22Rv1 (cell line): ENCODE data around the gene SRSF10.

Experiments
- H3K27ac ChIP-seq: fragments of 450-650 bp; 2 replicates; pipeline ENCODE4 v1.5.1; 2017
- ZFX ChIP-seq: fragments of 450-650 bp; IDR thresholded peaks from 2 replicates; pipeline ENCODE4 v1.6.1; 2017; ENCODE audit warnings: antibody characterized with exemption, borderline replicate concordance
- TF ChIP-seq, protein P1 (sequence below): fragments of 450-650 bp; IDR thresholded peaks from 2 replicates; pipeline ENCODE4 v1.5.1; 2017; ENCODE audit warnings: mild to moderate bottlenecking

The SRSF10 gene

DNA sequence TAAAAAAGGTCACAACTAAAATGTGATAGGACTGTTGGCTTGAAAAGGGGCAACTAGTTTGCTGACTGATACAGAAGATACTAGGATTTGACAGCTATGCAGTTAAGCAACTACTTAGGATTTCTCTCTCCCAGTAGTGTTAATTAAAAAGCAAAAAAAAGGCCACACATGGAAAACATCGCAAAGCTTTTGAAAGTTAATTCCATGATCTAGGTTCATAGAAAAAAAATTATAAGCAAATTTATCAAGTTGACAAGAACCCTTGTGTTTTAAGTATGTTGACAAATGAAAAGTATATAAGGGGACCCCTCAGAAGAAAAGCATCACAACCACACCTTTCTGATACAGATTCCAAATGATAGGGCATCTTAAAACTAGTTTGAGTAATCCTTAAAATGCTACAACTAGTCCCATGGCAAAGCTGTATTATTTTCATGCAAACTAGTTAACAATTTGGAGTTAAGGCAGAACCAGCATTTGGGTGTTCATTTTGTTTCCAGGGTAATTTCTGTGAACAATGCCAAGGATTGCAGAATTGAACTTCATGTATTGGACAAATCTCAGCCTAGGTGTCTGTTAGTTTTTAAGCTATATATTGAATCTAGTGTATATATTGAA lies 16.4 kb downstream of the SRSF10 start:
- TF ChIP-seq, protein P1, sequence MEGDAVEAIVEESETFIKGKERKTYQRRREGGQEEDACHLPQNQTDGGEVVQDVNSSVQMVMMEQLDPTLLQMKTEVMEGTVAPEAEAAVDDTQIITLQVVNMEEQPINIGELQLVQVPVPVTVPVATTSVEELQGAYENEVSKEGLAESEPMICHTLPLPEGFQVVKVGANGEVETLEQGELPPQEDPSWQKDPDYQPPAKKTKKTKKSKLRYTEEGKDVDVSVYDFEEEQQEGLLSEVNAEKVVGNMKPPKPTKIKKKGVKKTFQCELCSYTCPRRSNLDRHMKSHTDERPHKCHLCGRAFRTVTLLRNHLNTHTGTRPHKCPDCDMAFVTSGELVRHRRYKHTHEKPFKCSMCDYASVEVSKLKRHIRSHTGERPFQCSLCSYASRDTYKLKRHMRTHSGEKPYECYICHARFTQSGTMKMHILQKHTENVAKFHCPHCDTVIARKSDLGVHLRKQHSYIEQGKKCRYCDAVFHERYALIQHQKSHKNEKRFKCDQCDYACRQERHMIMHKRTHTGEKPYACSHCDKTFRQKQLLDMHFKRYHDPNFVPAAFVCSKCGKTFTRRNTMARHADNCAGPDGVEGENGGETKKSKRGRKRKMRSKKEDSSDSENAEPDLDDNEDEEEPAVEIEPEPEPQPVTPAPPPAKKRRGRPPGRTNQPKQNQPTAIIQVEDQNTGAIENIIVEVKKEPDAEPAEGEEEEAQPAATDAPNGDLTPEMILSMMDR, result no peak
- TF ChIP-seq ZFX, result no peak
- peak overlapping the region; percentile 57 for H3K27ac ChIP-seq

DNA sequence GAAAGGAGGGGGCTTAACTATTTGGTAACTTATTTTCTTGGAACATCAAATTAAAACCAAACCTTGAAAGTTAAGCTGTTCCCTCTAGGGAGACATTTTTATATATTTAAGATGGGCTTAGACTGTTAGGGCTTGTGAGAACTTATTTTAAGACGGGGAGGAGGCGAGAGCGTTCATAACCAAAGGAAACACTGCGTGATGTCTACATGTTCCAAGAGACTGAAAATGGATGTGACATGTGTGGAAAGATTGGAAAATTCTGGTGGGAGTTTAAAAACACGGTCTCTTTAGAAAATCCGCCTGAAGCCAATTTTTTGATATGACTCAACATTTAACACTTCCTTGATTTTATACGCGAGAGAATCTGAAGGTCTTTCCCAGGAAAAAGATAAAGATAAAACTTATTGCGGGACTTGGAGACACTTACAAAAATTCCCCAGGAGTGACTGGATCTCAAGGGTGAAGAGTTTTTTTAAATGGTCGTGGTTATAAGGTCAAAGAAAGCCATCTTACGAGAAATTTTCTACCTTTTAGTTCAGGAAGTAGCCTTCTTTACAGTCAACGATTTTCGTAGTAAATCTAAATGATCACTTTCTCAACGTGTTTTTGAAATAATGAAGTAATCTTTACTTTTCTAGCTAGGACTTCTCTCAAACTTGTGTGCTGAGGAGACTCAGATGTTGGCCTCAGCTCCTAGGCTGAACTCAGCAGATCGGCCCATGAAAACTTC lies 19.7 kb downstream of the SRSF10 start:
- peak overlapping the region; percentile 99 for H3K27ac ChIP-seq
- no peak for TF ChIP-seq ZFX
- TF ChIP-seq, protein P1, result no peak

DNA sequence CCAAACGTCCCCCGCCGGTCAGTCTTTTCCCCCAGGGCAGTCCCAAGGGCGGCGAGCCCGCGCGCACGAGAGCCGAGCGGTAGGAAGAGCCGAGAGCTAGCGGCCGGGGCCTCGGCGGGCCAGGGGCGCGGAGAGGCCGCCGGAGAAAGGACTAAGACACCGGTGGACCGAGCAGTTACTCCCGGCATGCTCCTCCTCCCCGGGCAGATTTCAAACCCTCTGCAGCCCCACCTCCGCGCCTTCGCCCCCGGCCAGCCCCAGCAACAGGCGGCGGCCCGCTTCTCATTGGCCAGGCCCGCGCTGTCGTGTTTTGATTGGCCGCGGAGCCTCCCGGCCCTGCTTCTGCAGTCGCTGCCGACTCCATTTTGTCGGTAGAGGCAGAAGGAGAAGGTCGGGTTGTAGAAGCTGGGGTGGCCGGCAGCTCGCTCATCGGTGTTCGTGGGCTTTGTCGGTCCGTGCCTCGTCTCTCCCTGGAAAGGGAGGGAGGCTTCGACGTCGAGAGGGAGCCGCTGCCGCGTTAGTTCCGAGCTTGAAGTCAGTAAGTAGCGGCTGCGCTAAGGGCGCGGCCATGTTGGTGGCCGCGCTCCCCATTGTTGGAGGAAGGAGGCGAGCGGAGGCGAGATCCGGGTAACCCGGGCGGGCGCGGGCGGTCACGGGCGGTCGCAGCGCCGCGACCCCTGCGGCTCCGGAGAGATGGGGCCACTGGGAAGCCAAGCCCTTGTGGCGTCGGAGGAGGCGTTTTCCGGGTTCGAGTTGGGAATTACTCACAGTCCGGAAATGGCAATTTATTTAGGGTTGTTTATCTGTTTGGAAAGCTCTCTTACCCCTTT lies 20.5 kb downstream of the SRSF10 start, which contains the start of gene PNRC2:
PNRC2 (plus strand) TSS at position 368 of the 830 bp plus-strand sequence. CDS start 1,630 bp downstream, outside the sequence.
- no peak for TF ChIP-seq ZFX
- TF ChIP-seq, protein P1, result no peak
- H3K27ac ChIP-seq, result peak within 1 kb of the TSS; percentile 99

DNA sequence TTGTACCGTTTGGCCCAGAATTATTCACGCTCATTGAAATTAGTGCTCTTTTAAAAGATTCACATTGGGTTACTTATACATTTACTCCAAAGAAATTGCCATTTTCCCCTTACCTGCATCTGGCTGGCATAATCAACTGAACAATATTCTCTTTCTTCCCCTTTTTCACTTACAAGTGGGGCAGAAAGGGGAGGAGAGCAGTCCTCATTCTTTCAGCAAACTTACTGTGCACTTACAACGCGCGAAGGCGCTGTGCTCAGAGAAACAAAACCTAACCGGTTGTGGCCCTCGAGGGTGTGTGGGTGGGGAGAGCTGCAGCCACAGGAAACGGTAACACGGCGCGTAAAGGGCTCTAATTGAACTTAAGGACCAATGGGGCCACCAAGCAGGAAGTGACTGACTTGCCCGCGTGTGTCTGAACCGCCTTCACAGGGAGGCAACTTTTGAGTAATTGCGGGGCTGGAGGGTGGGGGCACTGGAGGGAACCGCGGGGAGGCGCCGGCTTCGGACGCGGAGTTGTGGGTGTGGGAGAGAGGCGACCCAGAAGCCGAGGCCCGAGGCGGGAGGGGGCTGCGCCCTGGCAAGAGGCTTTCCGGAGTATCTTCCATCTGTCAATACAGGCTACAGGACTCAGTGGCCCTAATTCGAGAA lies 21.2 kb downstream of the SRSF10 start:
- peak overlapping the region; percentile 99 for H3K27ac ChIP-seq
- no peak for TF ChIP-seq ZFX
- TF ChIP-seq, protein P1, result peak; percentile 40; the same call in 1 of the 2 replicates

DNA sequence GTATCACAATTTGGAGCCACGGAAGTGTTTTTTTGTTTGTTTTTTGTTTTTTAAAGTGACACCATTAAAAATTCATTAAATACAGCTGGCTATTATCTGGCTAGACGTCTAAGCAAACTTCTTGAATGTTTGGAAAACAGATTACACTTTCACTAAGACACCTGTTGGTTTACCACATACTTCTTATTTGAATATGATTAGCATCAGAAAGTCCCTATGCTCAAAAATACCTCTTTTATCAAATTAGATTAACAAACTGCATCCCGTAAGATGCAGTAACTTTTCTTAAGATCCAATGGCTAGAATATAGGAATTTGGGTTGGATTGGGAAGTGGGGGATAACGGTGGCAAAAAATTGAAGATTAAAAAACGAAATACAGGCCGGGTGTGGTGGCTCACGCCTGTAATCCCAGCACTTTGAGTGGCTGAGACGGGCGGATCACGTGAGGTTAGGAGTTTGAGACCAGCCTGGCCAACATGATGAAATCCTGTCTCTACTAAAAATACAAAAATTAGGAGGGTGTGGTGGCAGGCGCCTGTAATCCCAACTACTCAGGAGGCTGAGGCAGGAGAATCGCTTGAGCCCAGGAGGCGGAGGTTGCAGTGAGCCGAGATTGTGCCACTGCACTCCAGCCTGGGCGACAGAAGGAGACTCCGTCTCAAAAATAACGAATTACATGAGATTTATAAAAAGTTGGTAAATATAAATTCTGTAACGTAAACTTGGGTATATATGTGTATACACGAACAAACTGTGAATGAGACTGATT lies 21.9 kb downstream of the SRSF10 start:
- peak overlapping the region; percentile 99 for H3K27ac ChIP-seq

DNA sequence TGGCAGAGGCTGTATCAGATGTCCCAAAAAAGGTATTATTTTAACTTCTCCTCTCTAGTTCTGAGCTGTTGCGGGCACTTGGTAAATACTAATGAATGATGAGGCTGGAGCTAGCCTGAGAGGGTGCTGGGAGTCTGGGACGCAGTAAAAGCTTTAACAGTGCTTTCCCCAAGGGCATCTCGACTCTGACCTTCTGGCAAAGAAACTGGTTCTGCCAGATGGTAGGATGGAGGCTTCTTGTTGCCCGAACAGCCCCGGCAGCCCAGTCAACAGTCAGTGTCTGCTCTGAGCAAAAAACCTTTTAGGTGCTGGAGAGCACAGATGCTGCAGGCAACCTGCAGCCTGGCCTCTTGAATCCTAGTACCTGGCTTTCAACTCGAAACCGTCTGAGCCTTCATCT lies 23.0 kb downstream of the SRSF10 start:
- H3K27ac ChIP-seq, result peak overlapping the region; percentile 99

More for the DNA sequence above, 23.0 kb downstream of the SRSF10 start:
- TF ChIP-seq, protein P1, result 0 out of 2 replicates have a peak, but pooled peaks have one; percentile 5
- TF ChIP-seq ZFX, result no peak
